HG03159 (cell line): ENCODE results near the gene CCP110.
"Not testable (repeated sequence)": the region's sequence is repeated elsewhere in the genome, so short reads cannot be mapped to it uniquely, and the experiment has no call there.

Source experiments
- ATAC-seq: cut with Tn5 transposase; IDR thresholded peaks from one replicate; pipeline ENCODE4 v1.9.1; 2021; ENCODE audit warnings: mild to moderate bottlenecking, moderate library complexity; ENCODE audit not compliant: unreplicated experiment

Gene CCP110

DNA sequence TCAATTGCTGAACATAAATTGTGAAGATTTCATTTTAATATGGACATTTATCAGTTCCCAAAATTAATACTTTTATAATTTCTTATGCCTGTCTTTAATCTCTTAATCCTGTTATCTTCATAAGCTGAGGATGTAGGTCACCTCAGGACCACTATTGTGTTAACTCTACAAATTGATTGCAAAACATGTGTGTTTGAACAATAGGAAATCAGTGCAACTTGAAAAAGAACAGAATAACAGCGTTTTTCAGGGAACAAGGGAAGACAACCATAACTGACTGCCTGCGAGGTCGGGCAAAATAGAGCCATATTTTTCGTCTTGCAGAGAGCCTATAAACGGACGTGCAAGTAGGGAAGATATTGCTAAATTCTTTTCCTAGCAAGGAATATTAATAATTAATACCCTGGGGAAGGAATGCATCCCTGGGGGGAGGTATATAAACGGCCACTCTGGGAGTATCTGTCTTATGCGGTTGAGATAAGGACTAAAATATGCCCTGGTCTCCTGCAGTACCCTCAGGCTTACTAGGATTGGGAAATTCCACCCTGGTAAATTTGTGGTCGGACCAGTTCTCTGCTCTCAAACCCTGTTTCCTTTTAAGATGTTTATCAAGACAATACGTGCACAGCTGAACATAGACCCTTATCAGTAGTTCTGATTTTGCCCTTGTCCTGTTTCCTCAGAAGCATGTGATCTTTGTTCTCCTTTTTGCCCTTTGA, 19.7 kb downstream of the CCP110 start:
- ATAC-seq = not testable (repeated sequence)

DNA sequence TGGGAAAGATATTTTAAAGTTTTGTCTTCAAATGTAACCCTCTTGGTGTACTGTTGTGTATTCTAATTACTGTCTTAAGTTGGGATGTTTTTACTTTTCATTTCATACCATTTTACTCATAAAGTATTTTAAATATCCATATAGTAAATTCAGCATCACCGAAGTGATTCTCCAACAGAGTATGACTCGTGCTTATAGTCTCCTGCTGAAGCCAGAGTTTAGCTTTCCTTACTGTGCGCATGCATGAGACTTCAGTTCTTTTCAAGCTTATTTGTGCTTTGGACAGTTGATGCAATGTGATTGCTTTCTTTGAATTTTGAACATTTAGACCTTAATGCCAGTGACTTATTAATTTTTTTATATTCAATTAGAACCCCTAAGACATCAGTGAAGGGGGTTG, 24.4 kb downstream of the CCP110 start:
- no peak for ATAC-seq

DNA sequence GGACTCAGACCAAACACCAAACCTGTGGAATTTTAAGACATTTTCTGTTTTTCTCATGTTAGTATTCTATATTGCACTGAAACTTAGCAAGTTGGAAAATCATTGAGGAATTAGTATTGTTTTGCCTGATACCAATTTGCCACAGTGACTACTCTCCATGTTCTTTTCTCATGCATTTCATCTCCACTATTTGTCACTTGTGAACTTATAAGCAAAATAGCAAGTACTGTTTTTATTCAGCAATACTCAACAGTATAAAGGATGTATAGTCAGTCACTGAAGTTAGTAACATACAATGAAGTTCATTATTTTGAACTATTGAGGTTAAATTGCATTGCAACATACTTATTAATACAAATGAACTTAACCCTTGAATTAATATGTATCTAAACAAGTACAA, 25.9 kb downstream of the CCP110 start:
- no peak for ATAC-seq

DNA sequence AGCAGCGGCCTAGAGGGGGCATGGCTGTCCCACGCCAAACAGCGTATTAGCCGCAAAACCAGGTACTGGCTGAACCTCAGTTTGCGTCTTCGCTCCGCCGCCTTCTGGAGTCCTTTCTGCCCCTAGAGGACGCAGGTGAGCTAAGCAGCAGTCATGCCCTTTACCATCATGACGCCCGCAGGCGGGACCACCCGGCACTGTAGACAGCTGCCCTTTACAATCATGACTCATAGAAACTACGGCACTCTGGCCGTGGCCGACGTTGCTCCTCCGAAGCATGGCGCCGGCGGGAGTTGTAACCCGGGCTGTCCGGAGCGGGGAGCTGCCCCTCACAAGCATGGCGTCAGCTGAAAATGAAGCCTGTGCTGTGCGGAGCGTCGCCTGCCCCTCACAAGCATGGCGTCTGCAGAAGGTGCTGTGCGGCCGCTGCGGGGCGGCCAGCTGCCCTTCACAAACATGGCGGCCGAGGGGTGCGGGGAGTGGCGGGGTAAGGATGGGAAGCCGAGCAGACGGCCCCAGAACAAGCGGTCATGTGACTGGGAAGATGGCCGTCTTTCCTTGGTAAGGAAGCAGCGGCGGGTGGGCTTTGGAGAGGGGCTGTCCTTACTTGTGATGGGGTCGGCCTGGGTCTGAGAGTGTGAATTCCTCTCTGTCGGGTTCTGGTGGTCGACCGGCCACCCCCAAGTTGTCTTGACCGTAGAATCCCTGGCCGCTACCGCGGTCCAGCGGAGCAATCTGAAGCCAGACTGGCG, 31.6 kb downstream of the CCP110 start, which contains the start of gene VPS35L:
Gene VPS35L (plus strand): TSS at position 518 of the 752 bp plus-strand sequence. CDS start 27 bp downstream, at position 545.
- ATAC-seq = peak; percentile 93

DNA sequence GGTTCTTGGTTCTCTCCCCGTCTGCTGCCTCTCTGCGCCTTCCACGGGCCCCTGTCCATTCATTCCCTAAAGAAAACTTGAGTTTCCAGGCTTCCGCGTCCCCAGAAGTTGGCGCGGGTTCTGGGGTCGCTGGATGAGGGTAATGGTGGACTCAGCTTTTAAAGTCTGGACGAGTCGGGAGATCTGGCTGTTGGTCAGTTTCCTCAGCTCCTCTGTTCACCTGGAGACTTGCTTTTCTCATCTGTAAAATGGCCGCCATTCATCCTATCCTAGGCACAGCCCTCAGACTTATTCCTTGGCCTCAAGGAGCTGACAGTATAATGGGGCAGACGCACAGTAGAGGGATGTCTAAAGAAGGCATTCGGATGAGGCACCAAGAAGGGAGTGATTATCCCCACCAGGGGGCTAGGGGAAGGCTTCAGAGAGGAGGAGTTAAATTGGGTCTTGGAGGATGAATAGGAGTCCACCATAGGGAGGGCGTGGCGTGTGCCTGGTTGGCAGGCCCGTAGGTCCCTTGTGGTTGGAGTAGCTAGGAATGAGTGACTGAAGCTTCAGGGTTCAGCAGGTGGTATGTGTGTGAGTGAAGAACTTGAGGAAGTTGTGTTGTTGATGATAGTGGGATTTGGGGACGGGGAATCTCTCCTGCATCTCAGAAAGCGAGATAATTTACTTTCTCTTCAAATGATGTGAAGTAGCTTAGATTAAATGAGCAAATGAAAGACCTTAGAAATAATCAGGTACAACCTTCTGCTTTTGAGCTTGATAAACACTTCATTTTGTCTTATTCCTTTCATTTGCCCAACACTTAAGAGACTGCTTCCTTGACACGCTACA, 32.4 kb downstream of the CCP110 start:
- ATAC-seq = no peak

DNA sequence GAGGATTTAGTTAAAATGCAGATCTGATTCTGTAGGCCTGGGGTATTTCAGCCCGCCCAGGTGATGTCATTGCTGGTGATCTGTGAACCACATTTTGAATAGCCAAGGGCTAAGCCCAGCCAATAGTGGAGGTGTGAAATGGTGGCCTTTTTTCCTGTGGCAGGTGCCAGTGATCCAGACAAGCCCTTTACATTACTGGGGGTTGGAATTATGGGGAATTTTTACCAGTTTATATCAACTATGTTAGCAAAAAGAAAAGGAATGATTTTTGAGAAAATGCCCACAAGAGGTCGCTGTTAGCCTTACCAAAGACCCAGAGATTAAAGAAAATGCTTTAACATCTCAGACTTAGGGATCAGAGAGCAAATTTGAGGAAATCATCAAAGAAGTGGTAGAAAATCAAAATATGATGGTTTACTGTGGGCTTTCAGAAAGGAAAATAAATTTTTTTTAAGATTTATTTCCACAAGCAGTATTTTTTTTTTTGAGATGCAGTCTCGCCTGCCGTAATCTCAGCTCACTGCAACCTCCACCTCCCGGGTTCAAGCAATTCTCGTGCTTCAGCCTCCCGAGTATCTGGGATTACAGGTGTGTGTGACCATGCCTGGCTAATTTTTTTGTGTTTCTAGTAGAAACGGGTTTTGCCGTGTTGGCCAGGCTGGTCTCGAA, 35.6 kb downstream of the CCP110 start:
- no peak for ATAC-seq

DNA sequence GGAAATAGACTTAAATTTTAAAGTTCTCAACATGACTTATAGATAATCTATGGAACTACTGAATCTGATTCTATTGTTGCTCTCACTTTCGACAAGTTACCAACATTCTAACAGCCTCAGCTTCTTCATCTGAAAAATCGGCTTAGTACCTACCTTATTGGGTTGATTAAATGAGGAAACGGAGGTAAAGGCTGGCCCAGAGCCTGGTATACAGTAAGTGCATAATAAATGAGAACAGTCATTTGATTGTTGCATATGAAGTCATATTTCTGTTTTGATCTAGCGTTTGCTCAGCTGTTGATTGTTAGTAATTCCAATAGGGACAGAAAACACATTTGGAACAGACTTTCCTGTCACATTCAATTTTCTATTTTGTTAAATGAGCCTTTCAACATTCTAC, 36.3 kb downstream of the CCP110 start:
- no peak for ATAC-seq

DNA sequence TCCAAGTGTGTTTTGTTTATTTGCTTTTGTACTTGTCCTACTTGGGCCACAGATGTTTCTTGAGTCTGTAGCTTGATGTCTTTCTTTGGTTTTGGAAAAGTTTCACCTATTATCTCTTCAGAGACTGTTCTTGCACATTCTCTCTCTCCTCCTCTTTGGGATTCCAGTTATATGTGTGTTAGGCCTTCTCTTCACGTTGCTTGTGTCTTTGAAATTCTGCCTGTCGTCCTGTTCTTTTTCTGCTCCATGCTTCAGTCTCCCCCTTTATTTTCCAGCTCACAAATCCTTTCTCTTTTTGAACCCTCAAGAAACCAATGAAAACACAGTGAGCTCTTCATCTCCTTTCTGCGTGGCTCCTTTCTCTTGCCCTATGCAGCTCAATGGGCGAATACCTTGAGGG, 39.6 kb downstream of the CCP110 start:
- ATAC-seq = no peak

DNA sequence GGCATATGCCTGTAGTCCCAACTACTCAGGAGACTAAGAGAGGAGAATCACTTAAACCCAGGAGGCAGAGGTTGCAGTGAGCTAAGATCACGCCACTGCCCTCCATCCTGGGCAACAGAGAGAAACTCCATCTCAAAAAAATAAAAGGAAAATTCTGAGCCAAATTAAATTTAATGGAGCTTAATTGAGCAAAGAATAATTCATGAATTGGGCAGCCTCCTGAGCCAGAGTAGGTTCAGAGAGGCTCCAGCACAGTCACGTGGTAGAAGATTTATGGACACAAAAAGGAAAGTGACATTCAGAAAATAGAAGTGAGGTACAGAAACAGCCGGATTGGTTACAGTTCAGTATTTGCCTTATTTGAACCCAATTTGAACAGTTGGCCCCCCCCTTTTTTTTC, 42.6 kb downstream of the CCP110 start:
- ATAC-seq = no peak

DNA sequence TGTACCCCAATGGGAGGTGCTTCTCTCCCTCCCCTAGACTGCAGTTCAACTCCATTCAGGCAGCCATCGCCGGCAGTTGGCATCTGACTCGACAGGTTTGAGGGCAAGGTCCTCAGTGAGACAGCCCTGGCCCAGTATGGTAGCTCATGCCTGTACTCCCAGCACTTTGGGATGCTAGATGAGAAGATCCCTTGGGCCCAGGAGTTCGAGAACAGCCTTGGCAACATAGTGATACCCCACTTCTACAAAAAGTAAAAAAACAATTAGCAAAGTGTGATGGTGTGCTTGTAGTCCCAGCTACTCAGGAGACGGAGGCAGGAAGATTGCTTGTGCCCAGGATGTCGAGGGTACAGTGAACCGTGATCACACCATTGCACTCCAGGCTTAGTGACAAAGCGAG, 43.8 kb downstream of the CCP110 start:
- no peak for ATAC-seq

DNA sequence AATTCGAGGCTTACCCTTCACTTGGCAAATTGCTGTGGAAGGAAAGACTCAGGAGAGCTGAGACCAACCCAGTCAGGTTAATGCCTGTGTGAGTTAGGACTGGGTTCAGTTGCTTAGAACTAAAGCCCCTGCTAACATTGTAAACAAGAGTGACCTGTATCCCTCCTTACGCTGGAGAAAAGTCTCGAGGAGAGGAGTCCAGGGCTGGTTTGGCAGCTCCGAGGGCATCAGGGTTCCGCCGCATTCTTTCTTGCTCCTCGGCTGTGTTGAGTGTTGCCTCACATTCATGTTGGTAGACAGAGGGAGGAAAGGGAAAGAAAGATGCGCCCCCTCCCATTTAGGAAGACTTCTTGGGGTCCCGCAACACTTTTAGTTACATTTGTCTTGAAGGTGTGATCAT, 50.3 kb downstream of the CCP110 start:
- no peak for ATAC-seq

DNA sequence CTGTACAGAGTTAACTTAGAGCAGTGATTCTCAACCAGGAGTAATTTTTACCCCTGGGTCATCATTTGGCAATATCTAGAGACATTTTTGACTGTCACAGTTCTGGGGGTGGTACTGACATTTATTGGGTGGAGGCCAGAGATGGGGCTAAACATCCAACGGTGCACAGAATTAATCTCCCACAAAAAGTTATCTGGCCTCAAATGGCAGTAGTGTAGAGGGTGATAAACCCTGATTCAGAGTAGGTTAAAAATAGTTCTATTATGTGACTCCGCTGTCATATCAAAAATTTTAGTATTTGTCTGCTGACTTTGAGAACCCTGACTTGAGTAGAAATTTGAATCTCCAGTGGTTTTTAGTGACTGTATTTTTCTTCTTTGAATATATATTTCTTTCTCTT, 50.9 kb downstream of the CCP110 start:
- ATAC-seq = no peak

DNA sequence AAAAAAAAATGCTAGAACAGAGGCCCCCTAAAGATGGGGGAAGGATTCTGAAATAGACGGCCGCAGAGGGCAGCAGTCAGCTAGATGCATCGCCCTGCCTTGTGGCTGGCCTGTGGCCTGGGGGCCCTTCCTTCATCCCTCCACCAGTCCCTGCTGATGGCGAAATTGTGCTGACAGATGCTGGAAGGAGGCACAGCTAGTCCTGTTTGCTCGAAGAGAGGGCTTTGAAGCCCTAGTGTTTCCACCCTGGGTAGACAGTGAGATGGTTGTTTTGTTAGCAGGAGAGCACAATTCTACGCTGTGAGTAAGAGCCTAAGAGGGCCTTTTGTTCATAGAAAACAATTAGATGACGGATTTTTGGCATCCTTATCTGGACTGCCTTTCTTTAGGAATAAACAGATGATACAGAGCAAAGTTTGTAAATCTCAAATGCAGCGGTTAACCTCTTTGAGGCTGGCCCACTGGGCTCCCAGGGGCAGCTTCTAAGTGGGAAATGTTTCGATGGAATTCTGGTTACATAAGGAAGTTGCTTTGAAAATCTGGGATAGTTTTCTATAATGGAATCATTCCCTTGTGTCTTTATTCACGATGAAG, 54.7 kb downstream of the CCP110 start:
- ATAC-seq = no peak

DNA sequence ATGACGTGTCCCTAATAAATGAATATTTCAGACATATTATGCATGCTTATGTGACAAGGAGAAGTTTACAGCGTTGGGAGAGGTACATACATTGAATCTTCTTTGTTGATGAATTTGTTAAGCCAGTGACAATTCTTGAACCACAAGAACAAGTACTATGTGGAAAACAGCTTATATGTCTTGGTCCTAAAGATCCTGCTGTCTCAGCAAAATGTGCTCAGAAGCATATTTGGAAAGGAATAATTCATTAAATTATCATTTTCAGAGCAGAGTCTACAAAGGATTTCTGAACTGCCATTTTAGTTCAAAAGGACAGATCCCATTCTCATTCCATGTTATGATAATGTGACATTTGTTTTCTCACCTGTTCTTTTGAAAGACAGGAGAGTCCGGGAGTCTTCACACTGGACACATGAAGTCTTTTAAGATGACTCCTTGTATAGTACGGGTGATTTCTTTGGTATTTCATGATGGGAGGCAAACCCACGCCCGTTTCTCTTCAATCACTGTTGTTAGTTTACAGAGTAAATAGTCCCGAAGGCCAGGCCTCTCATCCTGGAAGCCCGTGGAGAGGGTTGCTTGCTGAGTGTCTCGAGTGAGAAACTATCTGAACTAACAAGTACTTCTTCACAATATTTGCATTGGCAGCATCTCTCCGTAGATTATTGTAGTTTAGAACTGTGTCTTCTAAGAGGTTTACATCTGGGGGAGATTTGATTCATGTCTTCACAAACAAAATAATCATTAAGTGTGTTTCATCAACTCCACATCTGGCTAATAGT, 58.5 kb downstream of the CCP110 start:
- no peak for ATAC-seq

DNA sequence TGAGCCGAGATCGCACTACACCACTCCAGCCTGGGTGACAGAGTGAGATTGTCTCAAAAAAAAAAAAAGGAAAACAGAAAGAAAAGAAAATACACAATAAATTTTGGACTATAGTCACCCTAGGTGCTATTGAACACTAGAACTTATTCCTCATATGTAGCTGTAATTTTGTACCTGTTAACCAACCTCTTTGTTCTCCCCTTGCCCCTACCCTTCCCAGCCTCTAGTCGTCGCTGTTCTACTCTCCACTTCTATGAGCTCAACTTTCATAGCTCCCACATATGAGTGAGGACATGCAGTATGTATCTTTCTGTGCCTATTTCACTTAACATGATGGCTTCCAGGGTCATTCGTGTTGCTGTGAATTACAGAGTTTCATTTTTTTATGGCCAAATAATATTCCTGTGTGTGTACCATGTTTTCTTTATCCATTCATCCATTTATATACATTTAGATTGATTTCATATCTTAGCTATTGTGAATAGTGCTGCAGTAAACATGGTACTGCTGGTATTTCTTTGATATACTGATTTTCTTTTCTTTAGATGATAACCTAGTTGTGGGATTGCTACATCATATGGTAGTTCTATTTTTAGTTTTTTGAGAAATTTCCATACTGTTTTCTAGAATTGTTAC, 60.0 kb downstream of the CCP110 start:
- ATAC-seq = no peak

DNA sequence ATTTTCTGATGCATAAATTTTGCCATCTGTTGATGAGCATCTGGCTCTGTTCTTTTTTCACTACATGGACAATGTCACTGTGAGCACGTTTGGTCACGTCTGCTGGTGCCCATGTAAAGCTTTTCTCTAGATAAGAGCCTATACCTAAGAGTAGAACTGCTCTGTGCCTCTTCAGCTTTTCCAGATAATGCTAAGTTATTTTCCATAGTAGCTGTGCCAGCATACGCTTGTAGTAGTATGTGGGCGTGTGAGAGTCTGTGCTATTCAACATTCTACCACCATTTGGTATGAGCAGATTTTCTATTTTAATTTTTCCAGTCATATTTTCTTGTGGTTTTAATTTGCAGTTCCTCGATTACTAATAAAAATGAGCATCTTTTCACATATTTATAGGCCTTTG, 64.9 kb downstream of the CCP110 start:
- no peak for ATAC-seq

DNA sequence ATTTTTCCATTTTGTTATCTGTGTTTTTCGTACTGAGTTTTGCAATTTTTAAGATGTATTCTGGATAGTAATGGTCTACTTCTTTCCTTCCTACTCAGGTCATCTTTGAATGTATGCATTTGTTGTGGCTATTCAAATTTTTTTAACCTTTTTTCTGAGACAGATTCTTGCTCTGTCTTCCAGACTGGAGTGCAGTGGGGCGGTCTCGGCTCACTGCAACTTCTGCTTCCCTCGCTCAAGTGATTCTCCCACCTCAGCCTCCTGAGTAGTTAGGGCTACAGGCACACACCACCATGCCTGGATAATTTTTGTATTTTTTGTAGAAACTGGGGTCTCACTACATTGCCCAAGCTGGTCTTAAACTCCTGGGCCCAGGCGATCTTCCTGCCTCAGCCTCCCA, 65.4 kb downstream of the CCP110 start:
- no peak for ATAC-seq

DNA sequence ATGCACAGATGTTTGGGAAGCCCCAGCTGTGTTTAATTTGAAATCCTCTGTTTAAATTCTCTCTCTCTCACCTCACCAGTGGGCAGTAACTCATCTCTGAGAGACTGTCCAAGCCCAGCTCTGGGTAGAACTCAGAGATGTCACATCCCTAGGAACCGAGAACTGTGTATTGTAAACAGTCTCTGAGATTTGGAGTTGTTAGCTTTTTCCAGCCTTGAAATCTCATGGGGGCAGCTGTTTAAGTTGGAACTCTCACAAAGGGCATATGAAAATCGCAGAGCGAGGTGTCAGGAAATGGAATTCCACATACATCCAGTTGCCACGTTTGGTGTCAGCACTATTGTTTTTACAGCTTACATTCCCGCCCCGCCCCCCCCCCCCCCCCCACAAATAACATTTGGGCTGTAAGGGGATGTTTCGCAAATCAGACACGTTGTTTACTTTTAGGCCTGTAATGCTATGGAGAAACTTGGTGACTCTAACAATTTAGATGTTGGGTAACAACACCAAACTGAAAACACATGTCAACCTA, 66.1 kb downstream of the CCP110 start:
- ATAC-seq = no peak
